Superior temporal gyrus (tissue), 1 donor: ENCODE data around the gene FBXO42.
"Not testable (repeated sequence)": the region's sequence is repeated elsewhere in the genome, so short reads cannot be mapped to it uniquely, and the experiment has no call there.

ENCODE experiments used
- DNase-seq: peaks from one replicate; pipeline ENCODE4 v3.0.0-alpha.2; 2016; ENCODE audit errors: extremely low spot score

FBXO42 gene

GRCh38 chr1:16221499-16221898 lies 130.8 kb downstream of the FBXO42 start:
- no peak for DNase-seq

GRCh38 chr1:16219968-16220500 lies 132.2 kb downstream of the FBXO42 start:
- DNase-seq, result no peak

GRCh38 chr1:16218674-16219071 lies 133.6 kb downstream of the FBXO42 start:
- no peak for DNase-seq

- no peak for DNase-seq
Observed at GRCh38 chr1:16218014-16218673, 134.1 kb downstream of the FBXO42 start.

GRCh38 chr1:16217061-16217785 lies 135.1 kb downstream of the FBXO42 start:
- peak; percentile 76 for DNase-seq

GRCh38 chr1:16215882-16216753 lies 136.2 kb downstream of the FBXO42 start:
- DNase-seq, result peak; percentile 20

- DNase-seq, result not testable (repeated sequence)
Observed at GRCh38 chr1:16215240-16215639, 137.0 kb downstream of the FBXO42 start.

GRCh38 chr1:16213544-16213943 lies 138.7 kb downstream of the FBXO42 start:
- DNase-seq, result not testable (repeated sequence)

GRCh38 chr1:16213013-16213412 lies 139.3 kb downstream of the FBXO42 start:
- no peak for DNase-seq

GRCh38 chr1:16212251-16212961 lies 139.9 kb downstream of the FBXO42 start, which contains the start of gene ARHGEF19:
Gene ARHGEF19 (minus strand): TSS chr1:16212652. CDS start chr1:16209054, 3,598 bp downstream.
- no peak for DNase-seq

- no peak for DNase-seq
Observed at GRCh38 chr1:16211824-16212223, 140.5 kb downstream of the FBXO42 start.

GRCh38 chr1:16210581-16210980 lies 141.7 kb downstream of the FBXO42 start:
- DNase-seq, result no peak

- DNase-seq, result no peak
Observed at GRCh38 chr1:16209847-16210407, 142.4 kb downstream of the FBXO42 start.

GRCh38 chr1:16209132-16209846 lies 143.0 kb downstream of the FBXO42 start:
- DNase-seq, result no peak

- no peak for DNase-seq
Observed at GRCh38 chr1:16208270-16208987, 143.9 kb downstream of the FBXO42 start.

GRCh38 chr1:16207318-16208269 lies 144.7 kb downstream of the FBXO42 start:
- no peak for DNase-seq

GRCh38 chr1:16206547-16207317 lies 145.5 kb downstream of the FBXO42 start:
- DNase-seq, result peak; percentile 85
